ENCODE results near the gene REEP5.

The REEP5 gene

GRCh38 chr5:112833971-112834370 lies 88.1 kb downstream of the REEP5 start:
- DNase-seq (ENCODE audit: low read depth in 2 of 2), result no peak

DNA sequence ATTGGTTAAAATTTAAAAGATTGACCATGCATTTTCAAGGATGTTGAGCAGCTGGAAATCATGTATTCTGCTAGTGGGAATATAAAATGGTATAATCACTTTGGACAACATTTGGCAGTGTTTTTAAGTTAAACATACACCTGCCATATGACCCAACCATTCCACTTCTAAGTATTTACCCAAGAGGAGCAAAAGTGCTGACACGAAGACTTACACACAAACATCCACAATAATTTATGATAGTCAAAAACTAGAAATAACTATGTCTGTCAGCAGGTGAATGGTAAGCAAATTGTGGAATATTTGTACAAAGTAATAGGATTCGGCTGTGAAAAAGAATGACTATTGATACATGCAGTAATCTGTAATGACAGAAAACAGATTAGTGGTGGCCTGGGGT lies 91.6 kb downstream of the REEP5 start:
- DNase-seq (ENCODE audit: low read depth in 2 of 2), result no peak
